ENCODE measurements around the gene BAIAP2L1.

The BAIAP2L1 gene

DNA sequence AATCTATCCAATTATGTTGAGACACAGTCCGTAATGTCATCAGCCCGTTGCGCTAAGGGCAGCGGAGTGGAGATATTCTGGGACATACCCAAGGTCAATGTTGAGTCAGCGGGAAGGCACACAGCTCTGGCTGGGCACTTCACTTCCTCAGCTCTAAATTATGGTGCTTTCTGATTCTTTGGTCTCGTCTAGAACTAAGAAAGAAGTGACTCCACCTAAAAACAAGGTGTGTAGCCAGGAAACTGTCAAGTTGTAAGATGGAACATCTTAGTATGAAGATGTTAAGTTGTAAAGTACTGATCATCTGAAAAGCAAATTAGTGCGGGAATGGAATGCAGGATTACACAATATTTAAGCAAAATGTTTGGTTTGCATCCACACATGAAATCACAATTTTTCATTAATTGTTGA is 43.1 kb downstream of the BAIAP2L1 start:
- peak; percentile 63 to 90 for DNase-seq

DNA sequence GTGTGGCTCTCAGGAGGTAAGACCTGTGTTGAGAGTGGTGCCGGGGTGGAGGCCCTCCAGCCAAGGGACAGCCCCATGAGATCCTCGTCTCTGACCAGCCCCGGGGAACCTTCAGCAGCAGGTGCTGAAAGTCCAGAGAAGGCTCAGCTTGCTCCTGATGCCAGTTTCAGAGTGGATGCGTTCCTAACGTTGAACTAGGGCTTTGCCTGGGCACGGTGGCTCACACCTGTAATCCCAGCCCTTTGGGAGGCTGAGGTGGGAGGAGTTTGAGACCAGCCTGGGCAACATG is 45.7 kb downstream of the BAIAP2L1 start:
- DNase-seq, result no peak

DNA sequence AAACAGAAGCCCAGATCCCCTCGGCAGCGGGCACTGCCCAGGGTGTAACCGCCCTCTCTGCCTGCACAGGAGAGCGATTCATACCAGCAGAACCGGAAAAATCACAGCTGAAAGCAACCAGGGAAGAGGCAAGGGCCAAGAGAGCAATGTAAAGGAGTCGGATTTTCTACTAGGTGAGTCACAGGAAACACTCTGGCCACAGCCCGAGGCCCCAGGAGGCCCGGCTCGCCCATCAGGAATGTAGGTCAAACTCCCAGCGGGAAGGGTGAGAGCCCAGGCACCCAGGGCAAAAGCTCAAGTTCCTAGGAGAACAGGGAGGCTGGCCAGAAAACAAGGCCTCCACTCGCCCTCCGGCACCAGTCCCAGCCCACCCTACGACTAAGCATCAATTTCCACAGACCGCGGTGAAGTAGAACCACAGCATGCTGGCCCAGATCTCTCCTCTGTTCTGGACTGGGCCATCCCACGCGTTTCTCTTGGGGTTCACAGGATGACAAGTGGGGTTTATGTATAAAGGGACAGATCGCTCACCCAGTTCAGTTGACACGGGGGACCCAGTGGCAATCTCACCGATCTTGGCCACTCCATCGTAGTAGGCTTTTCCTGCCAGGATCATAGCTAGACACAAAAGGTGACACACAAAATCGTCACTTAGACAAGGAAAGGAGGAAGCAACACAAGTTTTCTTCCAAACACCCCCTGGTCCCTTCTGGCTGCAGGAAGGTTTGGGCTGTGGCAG is 46.2 kb downstream of the BAIAP2L1 start:
- DNase-seq, result peak; percentile 92 to 99

DNA sequence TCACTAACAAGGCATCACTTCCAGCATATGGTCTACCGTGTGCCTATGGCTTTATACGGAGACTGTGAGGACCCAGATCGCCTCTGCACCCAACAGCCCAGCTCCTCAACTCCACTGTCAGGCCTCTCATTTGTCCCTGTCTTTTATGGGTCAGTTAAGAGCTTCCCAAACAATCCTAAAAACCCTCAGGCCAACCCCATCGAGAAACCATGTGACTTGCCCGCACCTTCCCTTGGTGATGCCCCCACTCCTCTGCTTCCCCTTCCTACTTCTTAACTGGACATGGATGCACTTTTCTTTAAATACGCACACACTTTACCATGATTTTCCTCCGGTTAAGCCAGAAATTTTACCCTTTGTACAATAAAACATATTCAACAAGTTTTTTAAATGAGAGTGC is 46.8 kb downstream of the BAIAP2L1 start:
- DNase-seq, result no peak

DNA sequence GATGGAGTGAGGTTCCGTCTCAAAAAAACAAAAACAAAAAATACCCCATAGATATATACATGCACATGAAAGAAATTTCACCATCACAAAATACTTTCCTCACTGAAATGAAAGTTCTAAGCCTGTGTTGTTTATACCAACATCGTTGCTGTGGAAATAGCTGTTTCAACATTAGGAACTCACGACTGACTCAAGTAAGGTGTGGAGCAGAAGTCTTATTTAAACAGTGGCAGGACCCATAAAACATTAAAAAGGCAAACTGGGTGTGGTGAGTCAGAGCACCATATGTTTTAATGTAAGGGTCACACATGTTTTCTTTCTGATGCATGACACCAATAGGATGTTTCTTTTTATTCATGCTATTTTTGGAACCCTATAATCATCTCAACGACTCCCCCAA is 48.3 kb downstream of the BAIAP2L1 start:
- peak in 1 of 2 experiments; percentile 49 for DNase-seq

DNA sequence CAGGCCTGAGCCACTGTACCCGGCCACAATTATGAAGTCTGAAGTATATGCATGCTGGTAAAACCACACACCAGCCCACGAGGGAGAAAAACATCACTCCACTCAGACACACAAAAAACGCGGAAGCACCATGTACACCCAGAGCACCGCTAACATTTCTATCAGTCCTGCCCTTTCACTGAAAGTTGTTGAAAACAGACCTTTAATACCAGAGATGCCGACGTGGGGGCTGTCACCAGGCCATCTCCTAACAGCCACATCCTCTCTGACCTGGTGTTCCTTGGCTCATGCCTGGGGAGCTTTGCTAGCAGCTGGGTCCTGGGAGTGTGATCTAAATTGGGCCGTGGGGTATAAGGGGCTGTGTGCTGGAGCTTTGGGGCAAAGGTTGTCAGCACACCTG is 49.8 kb downstream of the BAIAP2L1 start:
- DNase-seq, result no peak

DNA sequence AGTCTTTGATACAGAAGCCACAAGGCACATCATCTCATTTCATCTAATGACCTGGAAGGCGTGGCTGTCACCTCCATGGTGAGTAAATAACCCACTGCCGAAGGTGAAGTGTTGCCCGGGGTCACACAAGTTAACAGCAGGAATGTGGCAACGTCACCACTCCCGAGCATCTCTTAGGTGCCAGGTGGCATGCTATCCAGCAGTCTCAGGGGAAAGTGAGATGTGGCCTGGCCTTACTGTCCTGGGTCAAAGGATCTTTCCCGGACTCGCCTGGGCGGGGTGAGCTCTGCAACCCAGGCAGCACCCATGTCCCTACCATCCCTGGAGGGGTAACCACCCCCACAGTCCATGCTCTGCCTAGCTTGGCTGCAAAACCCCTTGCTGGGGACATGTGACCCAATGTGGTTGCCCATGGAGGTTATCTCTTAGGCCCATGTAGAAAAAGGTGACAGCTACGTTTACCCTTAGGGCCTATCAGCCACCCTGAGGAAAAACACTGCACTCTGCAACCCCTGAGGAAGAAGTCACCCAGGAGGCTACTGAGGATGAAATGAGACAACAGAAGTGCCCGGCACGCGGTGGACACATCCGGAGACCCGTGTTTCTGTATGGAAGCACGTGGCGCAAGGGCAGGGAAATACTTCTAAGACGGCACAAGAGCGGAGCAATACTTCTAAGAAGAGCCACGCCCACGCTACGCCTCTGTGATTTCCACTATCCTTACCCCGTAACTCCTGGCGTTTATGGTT is 52.0 kb downstream of the BAIAP2L1 start:
- DNase-seq, result no peak

DNA sequence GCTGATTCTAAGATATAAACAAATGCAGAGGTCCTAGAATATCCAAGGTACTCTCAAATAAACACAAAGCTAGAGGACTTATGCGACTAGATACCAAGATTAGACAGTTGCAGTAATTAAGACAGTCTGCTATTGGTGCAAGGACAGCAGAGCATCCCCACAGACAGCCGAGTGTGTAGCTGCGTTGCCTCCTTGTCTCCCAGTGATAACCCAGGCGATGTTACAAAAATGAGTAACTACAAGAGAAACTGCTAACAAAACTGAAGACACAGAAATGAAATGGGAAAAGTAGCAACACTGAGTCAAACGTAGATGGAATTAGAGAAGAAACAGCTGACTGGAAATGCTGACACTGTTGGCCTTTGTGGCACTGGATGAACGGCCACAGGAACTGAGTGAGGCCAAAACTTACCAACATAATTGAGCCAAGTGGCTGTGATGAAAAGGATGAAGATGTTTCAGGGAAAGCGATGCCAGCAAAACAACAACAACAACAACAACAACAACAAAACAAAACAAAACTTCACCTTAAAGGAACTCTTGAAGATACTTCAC is 54.3 kb downstream of the BAIAP2L1 start:
- DNase-seq, result no peak

DNA sequence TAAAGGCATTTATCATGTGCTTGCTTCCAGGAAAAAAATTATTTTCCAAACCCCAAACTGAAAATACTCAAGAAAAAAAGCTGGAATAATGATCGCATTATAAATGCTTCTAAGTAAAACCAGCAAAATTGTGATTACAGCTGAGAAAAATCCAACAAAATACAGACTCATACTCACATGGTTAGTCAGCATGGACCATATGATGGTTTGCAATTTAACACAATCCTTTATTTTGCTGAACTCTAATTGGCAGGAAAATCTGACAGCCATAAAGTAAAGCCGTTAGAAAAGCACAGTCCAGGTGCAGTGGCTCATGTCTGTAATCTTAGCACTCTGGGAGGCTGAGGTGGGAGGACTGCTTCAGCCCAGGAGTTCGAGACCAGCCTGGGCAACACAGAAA is 59.8 kb downstream of the BAIAP2L1 start:
- no peak for DNase-seq

DNA sequence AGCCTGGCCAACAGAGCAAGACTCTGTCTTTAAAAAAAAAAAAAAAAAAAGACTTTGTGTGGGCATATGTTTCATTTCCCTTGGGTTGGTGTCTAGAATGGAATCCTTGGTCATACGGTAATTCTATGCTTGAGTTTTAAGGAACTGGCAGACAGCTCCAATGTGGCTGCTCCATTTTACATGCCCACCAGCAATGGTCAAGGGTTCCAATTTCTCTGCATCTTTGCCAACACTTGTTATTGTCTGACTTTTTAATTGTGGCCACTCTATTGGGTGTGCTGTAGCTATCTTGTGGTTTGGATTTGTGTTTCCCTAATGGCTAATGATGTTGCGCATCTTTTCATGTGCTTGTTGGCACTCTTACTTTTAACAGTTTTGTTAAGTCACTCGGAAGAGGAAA is 61.8 kb downstream of the BAIAP2L1 start:
- DNase-seq, result no peak

DNA sequence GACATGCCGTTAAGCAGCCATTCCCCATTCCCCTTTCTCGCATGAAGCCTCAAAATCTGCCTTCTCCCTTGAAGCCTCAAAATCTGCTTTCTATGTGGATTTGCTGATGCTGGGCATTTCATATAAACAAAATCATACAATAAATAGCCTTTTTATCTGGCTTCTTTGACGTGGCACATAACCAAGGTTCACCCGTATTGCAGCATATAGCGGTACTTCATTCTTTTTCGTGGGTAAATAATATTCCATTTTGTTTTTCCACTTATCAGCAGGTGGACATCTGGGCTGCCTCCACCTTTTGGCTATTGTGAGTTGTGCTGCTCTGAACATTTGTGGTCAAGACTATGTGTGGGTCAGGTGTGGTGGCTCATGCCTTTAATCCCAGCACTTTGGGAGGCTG is 62.4 kb downstream of the BAIAP2L1 start:
- DNase-seq, result no peak

DNA sequence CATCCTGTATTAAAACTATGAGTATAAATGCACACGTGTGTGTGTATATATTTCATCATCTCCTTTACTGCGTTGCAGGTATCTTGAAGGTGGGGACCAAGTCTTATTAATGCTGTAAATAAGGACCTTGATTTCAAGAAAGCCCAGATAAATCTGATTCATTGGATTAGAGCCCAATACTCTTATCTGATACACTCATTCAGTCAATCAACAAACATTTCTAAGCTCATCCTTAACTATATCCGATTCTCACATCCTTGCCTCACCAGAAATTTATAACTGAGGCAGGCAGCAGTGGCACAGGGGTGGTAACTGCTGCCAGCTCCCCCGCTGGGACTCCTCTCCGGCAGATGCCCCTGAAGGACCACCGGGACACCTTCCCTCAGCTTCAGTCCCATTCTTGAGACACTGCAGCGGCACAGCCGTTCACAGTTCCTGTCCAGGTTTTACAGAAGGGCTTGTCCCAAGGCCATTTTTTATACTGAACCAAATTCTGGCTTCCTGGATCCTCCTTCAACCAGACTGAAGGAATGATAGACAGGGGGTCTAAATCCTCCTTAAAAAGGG is 65.4 kb downstream of the BAIAP2L1 start:
- no peak for DNase-seq

DNA sequence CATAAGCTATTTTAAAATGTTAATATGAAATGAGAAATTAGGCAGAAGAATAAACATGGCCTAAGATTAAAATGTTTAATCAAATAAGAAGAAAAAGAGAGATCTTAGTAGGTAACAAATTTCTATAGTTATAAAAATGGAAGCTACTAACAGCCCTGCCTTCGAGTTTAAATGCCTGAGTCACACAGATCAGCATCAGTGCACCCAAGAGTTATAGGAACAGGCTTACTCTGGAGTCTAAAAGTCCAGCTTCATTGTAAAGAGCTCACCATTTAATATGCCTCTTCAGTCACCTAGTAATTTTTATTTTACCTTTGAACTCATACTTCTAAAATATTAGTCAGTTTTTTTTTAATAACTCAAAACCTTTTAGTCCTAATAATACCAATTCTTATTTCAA is 66.8 kb downstream of the BAIAP2L1 start:
- DNase-seq, result no peak

DNA sequence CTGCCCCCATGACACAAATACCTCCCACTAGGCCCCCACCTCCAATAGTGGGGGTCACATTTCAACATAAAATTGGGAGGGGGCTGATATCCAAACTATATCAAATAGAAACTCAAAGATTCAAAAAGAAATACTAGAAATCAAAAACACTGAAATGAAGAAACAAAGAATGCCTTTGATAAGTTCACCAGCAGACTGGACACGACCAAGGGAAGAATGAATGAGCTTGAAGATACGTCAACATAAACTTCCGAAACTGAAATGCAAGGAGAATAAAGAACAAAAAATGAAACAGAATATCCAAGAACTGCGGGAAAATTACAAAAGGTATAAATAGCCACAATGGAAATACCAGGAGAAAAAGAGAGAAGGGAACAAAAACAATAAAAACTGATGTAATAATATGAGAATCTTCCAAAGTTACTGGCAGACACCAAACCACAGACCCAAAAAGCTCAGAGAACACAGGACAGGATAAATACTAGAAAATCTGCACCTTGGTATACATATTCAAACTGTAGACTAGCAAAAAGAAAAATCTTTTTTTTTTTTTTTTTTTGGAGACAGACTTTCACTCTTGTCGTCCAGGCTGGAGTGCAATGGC is 69.9 kb downstream of the BAIAP2L1 start:
- no peak for DNase-seq

DNA sequence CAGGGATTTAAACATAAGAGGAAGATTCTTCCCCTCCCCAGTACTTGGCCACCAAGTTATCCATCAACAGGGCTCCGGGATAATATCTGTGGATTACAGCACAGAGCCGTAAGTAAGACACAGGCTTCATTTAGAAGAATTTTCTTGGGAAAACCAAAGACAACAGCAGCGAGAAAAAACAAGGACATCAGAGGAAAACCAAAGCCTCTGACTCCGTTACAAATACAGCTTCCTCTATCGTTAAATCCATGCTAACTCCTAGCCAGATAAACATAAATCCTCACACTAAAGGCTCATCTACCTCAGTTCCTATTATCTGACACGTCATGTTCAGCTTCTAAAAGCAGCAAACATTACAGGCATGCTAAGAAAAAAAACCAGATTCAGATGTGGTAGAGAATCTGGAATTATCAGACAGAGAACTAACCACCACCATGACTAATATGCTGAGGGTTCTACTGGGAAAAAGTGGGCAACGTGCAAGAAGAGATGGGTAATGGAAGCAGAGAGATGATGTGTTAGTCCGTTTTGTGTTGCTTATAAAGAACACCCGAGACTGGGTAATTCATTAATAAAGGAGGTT is 71.0 kb downstream of the BAIAP2L1 start:
- no peak for DNase-seq

DNA sequence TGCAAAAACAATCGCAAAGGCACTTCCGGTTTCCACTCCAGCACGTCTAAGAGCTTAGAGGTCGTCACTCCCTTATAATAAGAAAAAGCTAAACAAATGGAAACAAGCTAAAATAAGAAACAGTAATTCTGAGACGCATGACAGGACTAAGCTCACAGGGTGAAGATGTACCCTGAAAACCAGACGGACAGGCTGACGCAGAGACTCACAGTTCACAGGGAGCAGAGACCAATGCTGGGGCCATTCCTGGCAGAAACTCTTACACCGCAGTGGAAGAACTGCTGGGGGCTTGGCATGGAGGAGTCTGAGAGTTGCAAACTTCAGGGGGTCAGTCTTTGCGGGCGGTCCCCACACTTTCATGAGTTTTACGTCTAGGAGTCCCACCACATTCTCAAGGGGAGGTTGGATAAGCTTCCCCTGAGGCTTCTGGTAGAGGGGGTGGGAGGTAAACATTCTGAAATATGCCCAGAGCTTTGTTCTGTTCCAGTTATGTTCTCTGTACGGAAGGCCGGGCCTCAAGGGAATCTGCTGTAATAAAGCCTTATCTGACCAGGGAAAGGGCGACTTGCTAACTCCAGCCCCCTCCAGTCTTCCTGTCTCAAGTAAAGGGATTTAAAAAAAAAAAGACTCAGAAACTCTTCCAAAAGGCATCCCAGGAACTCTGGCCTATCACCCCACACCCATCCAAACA is 71.6 kb downstream of the BAIAP2L1 start:
- no peak for DNase-seq

DNA sequence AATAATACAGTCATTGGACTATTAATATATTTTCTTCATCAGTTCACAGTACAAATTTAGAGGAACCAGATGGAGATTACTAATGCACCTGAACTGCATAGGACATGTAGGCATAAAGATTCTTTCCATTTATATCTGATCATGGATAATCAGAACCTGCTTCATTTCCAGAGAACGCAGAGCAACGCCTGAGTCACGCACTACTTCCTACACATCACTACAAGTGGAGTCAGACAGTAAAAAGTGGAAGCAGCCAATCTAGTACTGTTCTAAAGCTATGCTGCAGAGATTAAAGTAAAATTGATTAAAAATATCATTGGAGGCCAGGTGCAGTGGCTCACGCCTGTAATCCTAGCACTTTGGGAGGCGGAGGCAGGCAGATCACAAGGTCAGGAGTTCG is 76.1 kb downstream of the BAIAP2L1 start:
- DNase-seq, result no peak

DNA sequence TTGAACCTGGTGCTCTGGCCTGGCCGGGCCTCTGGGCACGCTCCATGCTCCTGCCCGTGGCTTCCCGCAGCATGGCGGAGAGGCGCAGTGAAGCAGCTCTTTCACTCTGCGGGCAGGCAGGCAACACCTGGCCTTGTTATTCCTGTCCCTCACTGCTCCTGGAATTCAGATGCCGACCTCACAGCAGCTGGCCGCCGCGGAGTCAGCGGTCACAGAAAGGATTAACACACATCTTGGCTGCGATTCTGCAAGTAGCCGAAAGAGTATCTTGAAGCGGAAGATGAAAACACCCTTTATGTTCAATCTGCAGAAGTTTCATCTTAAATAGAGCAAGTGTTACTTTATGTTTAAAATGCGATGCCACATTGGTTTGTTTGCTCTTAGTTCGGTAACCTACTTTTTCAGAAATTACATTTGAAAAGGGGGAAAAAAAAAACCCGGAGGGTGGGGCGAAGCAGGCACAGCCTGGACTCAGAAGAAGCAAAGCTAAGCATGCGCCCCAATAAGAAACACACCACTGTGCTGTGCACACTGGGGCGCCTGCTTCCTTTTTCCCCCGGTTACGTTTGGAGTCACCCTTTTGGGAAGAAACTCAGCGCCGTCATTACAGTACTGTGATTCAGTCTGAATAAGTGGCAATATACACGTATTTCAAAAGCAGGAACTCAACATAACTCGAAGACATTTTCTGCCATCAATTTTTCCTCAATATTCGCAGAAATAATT is 77.1 kb downstream of the BAIAP2L1 start:
- no peak for DNase-seq

DNA sequence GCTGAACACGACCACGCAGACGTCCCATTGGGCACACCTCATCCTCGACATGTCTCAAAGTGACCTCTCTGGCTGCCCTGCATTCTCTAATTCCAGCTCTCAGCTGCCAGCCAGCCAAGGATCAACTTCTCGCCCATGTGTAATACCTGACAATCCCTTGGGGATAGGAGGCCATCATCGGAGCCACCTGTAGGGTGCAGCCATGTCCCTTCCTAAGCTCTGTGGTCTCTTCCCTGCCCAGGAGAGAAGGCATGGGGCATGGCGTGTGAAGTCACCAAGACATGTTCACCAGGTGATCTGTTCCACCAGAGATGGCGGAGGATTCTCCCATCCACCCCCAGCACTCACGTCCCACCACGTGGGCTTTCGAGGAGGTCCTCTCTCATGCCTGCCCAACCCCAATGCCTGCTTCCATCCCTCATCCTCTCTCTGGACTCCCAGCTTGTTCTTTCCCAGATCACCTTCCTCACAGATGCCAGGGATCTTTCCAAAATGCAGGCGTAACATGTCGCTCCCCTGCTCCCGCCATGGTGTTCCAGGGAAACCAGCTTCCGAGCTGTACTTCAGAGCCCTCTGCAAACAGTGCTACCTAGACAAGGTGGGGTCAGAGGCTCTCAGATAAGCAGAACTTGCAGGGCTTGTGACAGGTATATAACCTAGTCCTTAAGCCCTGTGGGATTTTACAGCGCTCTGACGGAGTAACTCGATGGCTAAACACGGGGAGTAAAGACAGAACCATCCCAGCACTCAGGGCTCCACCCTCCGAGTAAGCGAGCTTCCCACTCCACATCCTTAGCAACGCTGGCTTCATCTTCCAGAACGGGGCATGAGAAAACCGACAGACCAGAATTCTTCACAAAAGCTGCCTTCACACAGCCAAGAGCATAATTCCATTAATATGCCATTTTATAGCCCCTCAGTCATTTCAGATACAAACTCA is 78.3 kb downstream of the BAIAP2L1 start:
- DNase-seq, result no peak

DNA sequence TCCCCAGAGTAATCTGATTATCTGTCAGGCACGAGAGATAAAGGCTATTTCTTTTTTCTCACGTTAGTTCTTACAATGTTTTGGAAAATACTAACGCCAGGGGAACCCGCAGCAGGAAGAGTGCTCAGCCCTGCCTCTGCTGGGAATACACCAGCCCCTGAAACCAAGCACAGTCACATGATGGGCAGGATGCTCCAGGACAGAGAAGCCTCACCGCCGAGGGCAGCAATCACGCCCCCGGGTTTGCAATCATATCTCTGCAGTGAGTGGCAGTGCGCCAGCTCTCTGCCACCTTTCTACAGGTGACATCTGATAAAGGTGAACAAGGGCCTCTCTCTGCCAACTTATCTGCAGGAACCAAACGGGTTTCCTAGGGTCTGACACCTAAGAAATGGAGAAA is 79.6 kb downstream of the BAIAP2L1 start:
- no peak for DNase-seq

DNA sequence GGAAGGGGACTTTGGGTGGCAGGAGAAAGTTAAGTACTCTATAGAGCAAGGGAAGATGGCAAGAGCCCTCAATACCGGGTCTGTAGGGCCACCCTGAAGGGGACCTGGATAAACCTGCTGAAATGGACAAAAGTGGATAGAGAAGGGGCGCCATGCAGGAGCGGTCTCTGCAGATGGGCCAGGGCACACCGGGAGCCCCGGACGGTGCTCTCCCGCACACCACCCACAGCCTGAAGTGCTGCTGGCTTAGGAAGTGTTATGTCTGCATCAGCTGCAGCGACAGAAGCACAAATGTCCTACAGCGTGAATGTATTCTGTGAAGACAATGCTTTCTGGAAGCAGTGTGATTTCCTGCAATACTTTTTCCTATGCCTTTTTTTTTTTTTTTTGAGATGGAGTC is 81.7 kb downstream of the BAIAP2L1 start:
- DNase-seq, result no peak

Measured in SW 1271 (cell line).